Glutamatergic neuron (in vitro differentiated cells): ENCODE measurements around the gene FAM240B. TPM values are rescaled to one million over a fixed set of nuclear protein-coding genes. Genes with fewer than 3 reads are reported as not detected.

Experiments
- DNase-seq: peaks from one replicate; pipeline ENCODE4 v3.0.0; 2022
- H3K27ac Mint-ChIP-seq: one replicate; pipeline ENCODE4 v1.8.0; 2020; ENCODE audit warnings: mild to moderate bottlenecking, mixed read lengths, inconsistent platforms; ENCODE audit not compliant: unreplicated experiment
- H3K27me3 Mint-ChIP-seq: one replicate; pipeline ENCODE4 v1.8.0; 2020; ENCODE audit warnings: mild to moderate bottlenecking, moderate library complexity, mixed read lengths, inconsistent platforms; ENCODE audit not compliant: unreplicated experiment
- H3K36me3 Mint-ChIP-seq: one replicate; pipeline ENCODE4 v1.8.0; 2020; ENCODE audit warnings: mild to moderate bottlenecking, mixed read lengths, inconsistent platforms; ENCODE audit not compliant: unreplicated experiment
- H3K4me1 Mint-ChIP-seq: one replicate; pipeline ENCODE4 v1.8.0; 2020; ENCODE audit warnings: mild to moderate bottlenecking, low read depth, mixed read lengths, inconsistent platforms; ENCODE audit not compliant: unreplicated experiment
- H3K4me3 Mint-ChIP-seq: one replicate; pipeline ENCODE4 v1.8.0; 2020; ENCODE audit warnings: mild to moderate bottlenecking, mixed read lengths, inconsistent platforms; ENCODE audit not compliant: unreplicated experiment
- H3K9me3 Mint-ChIP-seq: one replicate; pipeline ENCODE4 v1.8.0; 2020; ENCODE audit warnings: mild to moderate bottlenecking, moderate library complexity, mixed read lengths, inconsistent platforms; ENCODE audit not compliant: unreplicated experiment
- CTCF ChIP-seq: fragments of 200-600 bp; sonication (generic); IDR thresholded peaks from one replicate; pipeline ENCODE4 v1.5.0; 2021; ENCODE audit not compliant: partially characterized antibody, unreplicated experiment
- total RNA-seq: library from RNA; stranded (reverse); fragmentation: NEBNext Ultra II Directional; extraction: Animal tissue kit (Norgen Biotek cat#: 25700); gene quantifications from one replicate; pipeline ENCODE4 v1.2.1, GENCODE V29; 2021; ENCODE audit not compliant: unreplicated experiment

The FAM240B gene
- total RNA-seq, 1 donor from 2014 or later: not detected

DNA sequence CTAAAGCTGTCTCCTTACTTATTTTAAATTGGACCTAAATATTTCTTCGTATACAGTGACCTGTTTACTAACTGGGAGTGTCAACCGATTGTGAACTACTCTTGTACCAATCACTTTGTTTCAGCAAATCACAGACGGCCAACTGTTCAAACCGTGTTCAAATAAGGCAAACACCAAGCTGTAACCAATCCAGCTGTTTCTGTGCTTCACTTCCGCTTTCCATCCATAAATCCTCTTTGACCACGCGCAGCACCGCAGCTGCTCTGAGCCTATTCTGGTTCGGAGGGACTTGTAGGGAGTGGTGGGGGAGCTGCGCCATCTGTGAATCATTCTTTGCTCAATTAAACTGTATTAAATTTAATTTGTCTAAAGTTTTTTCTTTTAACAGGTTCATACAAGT is 4.8 kb upstream of the FAM240B start:
- H3K9me3 Mint-ChIP-seq: no peaks in the 10 kb centered on the region
- H3K4me1 Mint-ChIP-seq: peaks cover 3% of the 10 kb centered on the region
- TF ChIP-seq CTCF: no peak
- H3K36me3 Mint-ChIP-seq: peaks cover 5% of the 10 kb centered on the region
- no peaks in the 10 kb centered on the region for H3K27me3 Mint-ChIP-seq
- no peak overlapping the region for H3K27ac Mint-ChIP-seq
- DNase-seq: no peak
- no peak overlapping the region for H3K4me3 Mint-ChIP-seq

- Mint-ChIP-seq H3K36me3 (no peaks in the 10 kb centered on the region), H3K27ac (no peak overlapping the region), H3K9me3 (no peaks in the 10 kb centered on the region), H3K27me3 (no peaks in the 10 kb centered on the region), H3K4me3 (no peak overlapping the region), H3K4me1 (peaks cover 5% of the 10 kb centered on the region)
- no peak for DNase-seq
- no peak for TF ChIP-seq CTCF
Measured at GRCh38 chr9:38718148-38718547, 1.8 kb downstream of the FAM240B start.

DNA sequence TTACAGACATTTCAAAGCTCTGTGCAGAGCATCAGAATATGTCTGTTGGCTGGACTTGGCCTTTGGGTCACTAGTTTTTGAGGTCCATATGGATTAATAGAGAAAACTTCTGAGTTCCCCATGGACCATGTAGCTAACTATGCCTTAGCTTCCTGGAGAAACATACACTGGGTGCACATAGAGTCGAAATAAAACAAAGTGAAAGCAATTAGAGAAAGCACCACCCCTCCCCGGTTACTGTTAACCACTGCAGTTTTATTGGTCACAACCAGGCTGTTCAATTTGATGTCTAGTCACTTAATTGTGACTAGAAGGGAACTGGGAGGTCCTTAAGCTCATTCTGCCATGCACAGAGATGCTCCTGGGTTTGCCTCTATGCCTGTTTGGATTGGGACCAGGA is 4.2 kb downstream of the FAM240B start:
- Mint-ChIP-seq H3K27ac (no peak overlapping the region), H3K27me3 (no peaks in the 10 kb centered on the region), H3K36me3 (no peaks in the 10 kb centered on the region), H3K4me1 (peaks cover 5% of the 10 kb centered on the region), H3K4me3 (no peak overlapping the region), H3K9me3 (peaks cover 1% of the 10 kb centered on the region)
- DNase-seq: no peak
- no peak for TF ChIP-seq CTCF

- no peak for DNase-seq
- no peak overlapping the region for H3K27ac Mint-ChIP-seq
- no peaks in the 10 kb centered on the region for H3K27me3 Mint-ChIP-seq
- peaks cover 1% of the 10 kb centered on the region for H3K9me3 Mint-ChIP-seq
- no peak overlapping the region for H3K4me3 Mint-ChIP-seq
- H3K36me3 Mint-ChIP-seq: no peaks in the 10 kb centered on the region
- TF ChIP-seq CTCF: no peak
- H3K4me1 Mint-ChIP-seq: peaks cover 4% of the 10 kb centered on the region
Measured at GRCh38 chr9:38713426-38713825, 6.5 kb downstream of the FAM240B start.

DNA sequence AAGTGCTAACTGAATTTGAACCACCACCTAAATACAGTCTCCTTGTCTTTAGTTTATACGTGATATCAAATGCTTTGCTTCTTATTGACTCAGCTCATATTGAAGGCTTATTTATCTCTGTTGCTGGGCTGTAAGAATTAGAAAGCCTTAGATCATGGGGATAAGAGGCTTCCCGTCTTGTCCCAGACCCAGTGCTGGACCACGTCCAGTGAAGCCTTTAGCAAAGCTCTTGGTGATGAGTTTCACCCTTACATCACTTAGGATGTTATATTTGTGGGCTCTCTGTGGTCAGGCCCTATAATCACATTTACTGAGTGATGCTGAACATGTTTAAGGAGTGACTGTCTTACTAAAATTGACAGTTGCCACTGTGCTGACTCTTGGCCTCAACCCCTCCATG is 11.2 kb downstream of the FAM240B start:
- Mint-ChIP-seq H3K4me3 (no peak overlapping the region), H3K36me3 (no peaks in the 10 kb centered on the region), H3K9me3 (peaks cover 1% of the 10 kb centered on the region), H3K4me1 (peaks cover 6% of the 10 kb centered on the region), H3K27ac (no peak overlapping the region), H3K27me3 (no peaks in the 10 kb centered on the region)
- no peak for DNase-seq
- TF ChIP-seq CTCF: no peak
